ENCODE results near the gene ANAPC5.

DNA sequence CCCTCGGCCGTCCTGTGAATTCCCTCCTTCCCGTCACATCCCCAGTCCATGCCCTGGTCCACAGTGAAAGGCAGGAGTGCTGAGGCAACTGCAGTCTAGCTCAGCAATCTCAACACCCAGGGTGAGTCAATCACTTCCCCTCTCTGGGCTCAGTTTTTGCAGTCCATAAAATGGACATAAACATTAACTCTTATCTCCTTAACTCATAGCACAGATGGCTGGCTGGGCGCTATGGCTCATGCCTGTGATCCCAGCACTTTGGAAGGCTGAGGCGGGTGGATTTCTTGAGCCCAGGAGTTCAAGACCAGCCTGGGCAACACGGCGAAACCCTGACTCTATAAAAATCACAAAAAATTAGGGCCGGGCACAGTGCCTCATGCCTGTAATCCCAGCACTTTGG is 88.1 kb downstream of the ANAPC5 start:
- TF ChIP-seq, protein P1, sequence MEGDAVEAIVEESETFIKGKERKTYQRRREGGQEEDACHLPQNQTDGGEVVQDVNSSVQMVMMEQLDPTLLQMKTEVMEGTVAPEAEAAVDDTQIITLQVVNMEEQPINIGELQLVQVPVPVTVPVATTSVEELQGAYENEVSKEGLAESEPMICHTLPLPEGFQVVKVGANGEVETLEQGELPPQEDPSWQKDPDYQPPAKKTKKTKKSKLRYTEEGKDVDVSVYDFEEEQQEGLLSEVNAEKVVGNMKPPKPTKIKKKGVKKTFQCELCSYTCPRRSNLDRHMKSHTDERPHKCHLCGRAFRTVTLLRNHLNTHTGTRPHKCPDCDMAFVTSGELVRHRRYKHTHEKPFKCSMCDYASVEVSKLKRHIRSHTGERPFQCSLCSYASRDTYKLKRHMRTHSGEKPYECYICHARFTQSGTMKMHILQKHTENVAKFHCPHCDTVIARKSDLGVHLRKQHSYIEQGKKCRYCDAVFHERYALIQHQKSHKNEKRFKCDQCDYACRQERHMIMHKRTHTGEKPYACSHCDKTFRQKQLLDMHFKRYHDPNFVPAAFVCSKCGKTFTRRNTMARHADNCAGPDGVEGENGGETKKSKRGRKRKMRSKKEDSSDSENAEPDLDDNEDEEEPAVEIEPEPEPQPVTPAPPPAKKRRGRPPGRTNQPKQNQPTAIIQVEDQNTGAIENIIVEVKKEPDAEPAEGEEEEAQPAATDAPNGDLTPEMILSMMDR (conservative IDR thresholded peaks at IDR 0.05 in 1 of 2, IDR thresholded peaks at IDR 0.05 in 1 of 2; ENCODE audit: extremely low read depth in 1 of 2, insufficient read depth in 1 of 2, low read depth in 1 of 2, low read length in 2 of 2), result no peak
- no peak for TF ChIP-seq EZH2 (IDR thresholded peaks at IDR 0.05; ENCODE audit: borderline replicate concordance, low read length)

Measured in mammary epithelial cell (primary cell).